ENCODE measurements around the gene NAT14. TPM values are rescaled to one million over a fixed set of nuclear protein-coding genes. Genes with fewer than 3 reads are reported as not detected.

The NAT14 gene
- total RNA-seq, 4 donors from 2014 or later: 5.1 to 28.3 (median 12.2) TPM

- no peak overlapping the region for H3K4me3 ChIP-seq (replicated peaks in 1 of 3)
- intact Hi-C loops (cut with DNase I): loop anchor here (5.0 kb wide), 1 partner anchor 159 kb away; no protein-coding TSS in a partner anchor
Observed at GRCh38 chr19:55473225-55474012, 11.6 kb upstream of the NAT14 start.

GRCh38 chr19:55474269-55475265 is 10.4 kb upstream of the NAT14 start:
- H3K4me1 ChIP-seq: peaks cover 36 to 50% of the 10 kb centered on the region in 2 donors
- no peaks in the 10 kb centered on the region for H3K27me3 ChIP-seq
- peak overlapping the region; percentile 2 to 98 (median 95) for H3K27ac ChIP-seq
- 58 to 66% methylated on average over 14 to 18 of the region's 19 CpGs for WGBS, 2 donors
- H3K4me3 ChIP-seq (replicated peaks in 1 of 3): no peak overlapping the region
- DNase-seq: peak in 1 of 2 donors; percentile 55
- TF ChIP-seq POLR2A (IDR thresholded peaks at IDR 0.05) (peak in 1 of 2 donors; percentile 28), CTCF (IDR thresholded peaks at IDR 0.05) (no peak)
- H3K9me3 ChIP-seq: no peaks in the 10 kb centered on the region
- H3K36me3 ChIP-seq: no peaks in the 10 kb centered on the region
- intact Hi-C loops (cut with DNase I): loop anchor here (5.0 kb wide), 1 partner anchor 158 kb away; no protein-coding TSS in a partner anchor

More at GRCh38 chr19:55473225-55474012, 11.6 kb upstream of the NAT14 start:
- H3K36me3 ChIP-seq: no peaks in the 10 kb centered on the region
- peaks cover 25 to 39% of the 10 kb centered on the region in 2 donors for H3K4me1 ChIP-seq
- WGBS, 2 donors: 75 to 76% methylated on average over 13 to 16 of the region's 16 CpGs
- TF ChIP-seq CTCF (IDR thresholded peaks at IDR 0.05) (no peak), POLR2A (IDR thresholded peaks at IDR 0.05) (no peak)
- no peak overlapping the region for H3K27ac ChIP-seq
- H3K27me3 ChIP-seq: no peaks in the 10 kb centered on the region
- no peak for DNase-seq
- no peaks in the 10 kb centered on the region for H3K9me3 ChIP-seq

GRCh38 chr19:55476100-55476775 is 8.8 kb upstream of the NAT14 start, which contains the start of gene ZNF628:
TSS of gene ZNF628 (plus strand) at chr19:55476617. CDS start at chr19:55479911, 3,294 bp downstream.
- intact Hi-C loops (cut with DNase I): no loop called here

GRCh38 chr19:55477905-55478304 is 7.1 kb upstream of the NAT14 start:
- Histone ChIP-seq H3K9me3 (no peaks in the 10 kb centered on the region), H3K4me1 (peaks cover 40 to 60% of the 10 kb centered on the region in 2 donors), H3K27me3 (no peaks in the 10 kb centered on the region), H3K27ac (no peak overlapping the region), H3K36me3 (peaks cover 0 to 14% of the 10 kb centered on the region in 2 donors), H3K4me3 (replicated peaks in 1 of 3) (no peak overlapping the region)
- intact Hi-C loops (cut with DNase I): no loop called here
- no peak for DNase-seq
- WGBS, 2 donors: 83 to 87% methylated on average over 13 of the region's 13 CpGs
- TF ChIP-seq CTCF (IDR thresholded peaks at IDR 0.05): no peak
- no peak for TF ChIP-seq POLR2A (IDR thresholded peaks at IDR 0.05)

More at GRCh38 chr19:55476100-55476775, 8.8 kb upstream of the NAT14 start, which contains the start of gene ZNF628:
- no peaks in the 10 kb centered on the region for H3K36me3 ChIP-seq
- H3K27ac ChIP-seq: peak within 1 kb of the TSS; percentile 81 to 98 (median 95)
- H3K9me3 ChIP-seq: no peaks in the 10 kb centered on the region
- peak; percentile 99 for DNase-seq
- H3K4me1 ChIP-seq: peaks cover 40 to 60% of the 10 kb centered on the region in 2 donors
- TF ChIP-seq POLR2A (IDR thresholded peaks at IDR 0.05) (peak in 1 of 2 donors; percentile 71), CTCF (IDR thresholded peaks at IDR 0.05) (no peak)
- peak within 1 kb of the TSS; percentile 24 to 52 (median 42) for H3K4me3 ChIP-seq (replicated peaks in 1 of 3)
- no peaks in the 10 kb centered on the region for H3K27me3 ChIP-seq
- WGBS, 2 donors: 1 to 2% methylated on average over 25 to 45 of the region's 61 CpGs
